Epithelial cell of esophagus (primary cell): ENCODE data around the gene GOLGA5.
A peak's percentile ranks its signal among the peaks of the same experiment; 100 is the strongest.
"Not testable (repeated sequence)": the region's sequence is repeated elsewhere in the genome, so short reads cannot be mapped to it uniquely, and the experiment has no call there.

Experiments
- DNase-seq: peaks from one replicate; pipeline ENCODE4 v3.0.0; 2010; ENCODE audit warnings: low read depth
- H3K4me3 ChIP-seq: 2 replicates; pipeline ENCODE4 v1.5.1; 2011; ENCODE audit warnings: mild to moderate bottlenecking, low read length, control low read depth
- TF ChIP-seq, protein P1 (sequence below): IDR thresholded peaks from 2 replicates; pipeline ENCODE4 v1.5.1; 2011; ENCODE audit warnings: low read depth, mild to moderate bottlenecking, low read length, control low read depth, inconsistent platforms; ENCODE audit not compliant: insufficient read depth; ENCODE audit errors: missing control alignments

GOLGA5 gene

GRCh38 chr14:92753250-92753649 is 40.9 kb upstream of the GOLGA5 start:
- TF ChIP-seq, protein P1, sequence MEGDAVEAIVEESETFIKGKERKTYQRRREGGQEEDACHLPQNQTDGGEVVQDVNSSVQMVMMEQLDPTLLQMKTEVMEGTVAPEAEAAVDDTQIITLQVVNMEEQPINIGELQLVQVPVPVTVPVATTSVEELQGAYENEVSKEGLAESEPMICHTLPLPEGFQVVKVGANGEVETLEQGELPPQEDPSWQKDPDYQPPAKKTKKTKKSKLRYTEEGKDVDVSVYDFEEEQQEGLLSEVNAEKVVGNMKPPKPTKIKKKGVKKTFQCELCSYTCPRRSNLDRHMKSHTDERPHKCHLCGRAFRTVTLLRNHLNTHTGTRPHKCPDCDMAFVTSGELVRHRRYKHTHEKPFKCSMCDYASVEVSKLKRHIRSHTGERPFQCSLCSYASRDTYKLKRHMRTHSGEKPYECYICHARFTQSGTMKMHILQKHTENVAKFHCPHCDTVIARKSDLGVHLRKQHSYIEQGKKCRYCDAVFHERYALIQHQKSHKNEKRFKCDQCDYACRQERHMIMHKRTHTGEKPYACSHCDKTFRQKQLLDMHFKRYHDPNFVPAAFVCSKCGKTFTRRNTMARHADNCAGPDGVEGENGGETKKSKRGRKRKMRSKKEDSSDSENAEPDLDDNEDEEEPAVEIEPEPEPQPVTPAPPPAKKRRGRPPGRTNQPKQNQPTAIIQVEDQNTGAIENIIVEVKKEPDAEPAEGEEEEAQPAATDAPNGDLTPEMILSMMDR = no peak
- no peak for DNase-seq
- H3K4me3 ChIP-seq = no peak overlapping the region

DNA sequence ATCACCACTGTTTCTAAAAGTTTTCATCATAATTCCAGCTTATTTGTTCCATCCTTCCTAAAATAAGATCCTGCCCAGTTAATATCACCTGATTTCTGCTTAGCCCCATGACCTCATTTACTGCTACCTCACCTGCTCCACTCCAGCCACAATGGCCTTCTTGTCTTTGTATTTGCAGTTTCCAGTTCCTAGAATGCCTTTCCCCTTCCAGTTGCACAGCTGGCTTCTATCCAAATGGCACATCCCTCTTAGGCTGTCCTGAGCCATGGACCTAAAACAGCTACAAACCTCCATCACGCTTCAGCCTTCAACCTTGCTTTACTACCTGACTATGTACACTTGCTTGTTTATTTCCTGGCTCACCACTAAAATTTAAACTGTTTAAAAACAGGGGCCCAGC is 39.1 kb upstream of the GOLGA5 start:
- DNase-seq = no peak
- TF ChIP-seq, protein P1 = no peak
- no peak overlapping the region for H3K4me3 ChIP-seq

- H3K4me3 ChIP-seq = no peak overlapping the region
- DNase-seq = no peak
- TF ChIP-seq, protein P1 = no peak
These were observed 38.6 kb upstream of the GOLGA5 start for GRCh38 chr14:92755495-92755894.

GRCh38 chr14:92756446-92756845 is 37.7 kb upstream of the GOLGA5 start:
- TF ChIP-seq, protein P1 = no peak
- no peak for DNase-seq
- H3K4me3 ChIP-seq = no peak overlapping the region

DNA sequence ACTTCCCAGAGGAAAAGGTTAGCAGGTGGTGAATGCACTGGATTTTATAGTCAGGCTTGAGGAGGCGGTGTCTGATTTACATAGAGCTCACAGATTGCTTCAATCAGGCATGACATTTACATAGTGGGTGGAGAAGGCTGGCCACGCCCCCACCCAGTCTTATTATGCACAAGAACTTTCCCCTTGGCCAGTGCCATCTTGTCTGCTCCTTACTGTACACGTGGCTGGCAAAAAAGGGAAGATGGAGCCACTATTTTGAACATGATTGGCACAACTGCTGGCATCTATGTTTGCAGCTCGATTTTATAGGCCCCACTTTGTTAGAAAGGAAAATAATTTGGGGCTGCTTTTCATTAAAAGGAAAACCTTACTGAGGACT is 34.8 kb upstream of the GOLGA5 start:
- TF ChIP-seq, protein P1 = no peak
- no peak overlapping the region for H3K4me3 ChIP-seq
- DNase-seq = peak; percentile 65

DNA sequence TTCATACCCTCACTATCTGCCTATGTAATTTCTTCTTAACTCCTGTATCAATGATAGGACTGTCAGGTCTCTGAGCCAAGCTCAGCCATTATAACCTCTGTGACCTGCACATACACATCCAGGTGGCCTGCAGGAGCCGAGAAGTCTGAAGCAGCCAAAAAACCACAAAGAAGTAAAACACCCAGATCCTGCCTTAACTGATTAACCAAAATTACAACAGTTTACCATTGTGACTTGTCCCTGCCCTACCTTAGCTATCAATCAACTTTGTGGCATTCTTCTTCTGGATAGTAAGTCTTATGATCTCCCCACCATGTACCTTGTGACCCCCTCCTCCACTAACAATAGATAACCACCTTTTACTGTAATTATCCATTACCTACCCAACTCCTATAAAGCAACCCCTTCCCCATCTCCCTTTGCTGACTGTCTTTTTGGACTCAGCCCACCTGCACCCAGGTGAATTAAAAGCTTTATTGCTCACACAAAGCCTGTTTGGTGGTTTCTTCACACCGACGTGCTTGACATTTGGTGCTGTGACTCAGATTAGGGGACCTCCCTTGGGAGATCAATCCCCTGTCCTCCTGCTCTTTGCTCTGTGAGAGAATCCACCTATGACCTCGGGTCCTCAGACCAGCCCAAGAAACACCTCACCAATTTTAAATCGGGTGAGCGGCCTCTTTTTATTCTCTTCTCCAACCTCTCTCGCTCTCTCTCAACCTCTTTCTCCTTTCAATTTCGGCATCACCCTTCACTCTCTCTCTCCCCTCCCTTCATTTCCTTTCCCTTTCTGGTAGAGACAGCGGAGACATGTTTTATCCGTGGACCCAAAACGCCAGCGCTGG is 34.2 kb upstream of the GOLGA5 start:
- no peak overlapping the region for H3K4me3 ChIP-seq
- TF ChIP-seq, protein P1 = no peak
- DNase-seq = no peak

- TF ChIP-seq, protein P1 = no peak
- no peak overlapping the region for H3K4me3 ChIP-seq
- DNase-seq = peak; percentile 47
These were observed 33.6 kb upstream of the GOLGA5 start for GRCh38 chr14:92760524-92760805.

GRCh38 chr14:92763666-92764631 is 30.2 kb upstream of the GOLGA5 start:
- not testable (repeated sequence) for H3K4me3 ChIP-seq
- peak; percentile 18 for DNase-seq

GRCh38 chr14:92768236-92768635 is 25.9 kb upstream of the GOLGA5 start:
- not testable (repeated sequence) for H3K4me3 ChIP-seq, DNase-seq
